Glutamatergic neuron (in vitro differentiated cells): ENCODE data around the gene HDHD2. TPM values are rescaled to one million over a fixed set of nuclear protein-coding genes. Genes with fewer than 3 reads are reported as not detected.

ENCODE experiments used
- DNase-seq: peaks from one replicate; pipeline ENCODE4 v3.0.0; 2022
- H3K27ac Mint-ChIP-seq: one replicate; pipeline ENCODE4 v1.8.0; 2020; ENCODE audit warnings: mild to moderate bottlenecking, mixed read lengths, inconsistent platforms; ENCODE audit not compliant: unreplicated experiment
- H3K27me3 Mint-ChIP-seq: one replicate; pipeline ENCODE4 v1.8.0; 2020; ENCODE audit warnings: mild to moderate bottlenecking, moderate library complexity, mixed read lengths, inconsistent platforms; ENCODE audit not compliant: unreplicated experiment
- H3K36me3 Mint-ChIP-seq: one replicate; pipeline ENCODE4 v1.8.0; 2020; ENCODE audit warnings: mild to moderate bottlenecking, mixed read lengths, inconsistent platforms; ENCODE audit not compliant: unreplicated experiment
- H3K4me1 Mint-ChIP-seq: one replicate; pipeline ENCODE4 v1.8.0; 2020; ENCODE audit warnings: mild to moderate bottlenecking, low read depth, mixed read lengths, inconsistent platforms; ENCODE audit not compliant: unreplicated experiment
- H3K4me3 Mint-ChIP-seq: one replicate; pipeline ENCODE4 v1.8.0; 2020; ENCODE audit warnings: mild to moderate bottlenecking, mixed read lengths, inconsistent platforms; ENCODE audit not compliant: unreplicated experiment
- H3K9me3 Mint-ChIP-seq: one replicate; pipeline ENCODE4 v1.8.0; 2020; ENCODE audit warnings: mild to moderate bottlenecking, moderate library complexity, mixed read lengths, inconsistent platforms; ENCODE audit not compliant: unreplicated experiment
- total RNA-seq: library from RNA; stranded (reverse); fragmentation: NEBNext Ultra II Directional; extraction: Animal tissue kit (Norgen Biotek cat#: 25700); gene quantifications from one replicate; pipeline ENCODE4 v1.2.1, GENCODE V29; 2021; ENCODE audit not compliant: unreplicated experiment
- TF ChIP-seq, protein P1 (sequence below): fragments of 200-600 bp; sonication (generic); IDR thresholded peaks from one replicate; pipeline ENCODE4 v1.5.0; 2021; ENCODE audit not compliant: partially characterized antibody, unreplicated experiment

The HDHD2 gene
- total RNA-seq, 1 donor from 2014 or later = 55.3 TPM

DNA sequence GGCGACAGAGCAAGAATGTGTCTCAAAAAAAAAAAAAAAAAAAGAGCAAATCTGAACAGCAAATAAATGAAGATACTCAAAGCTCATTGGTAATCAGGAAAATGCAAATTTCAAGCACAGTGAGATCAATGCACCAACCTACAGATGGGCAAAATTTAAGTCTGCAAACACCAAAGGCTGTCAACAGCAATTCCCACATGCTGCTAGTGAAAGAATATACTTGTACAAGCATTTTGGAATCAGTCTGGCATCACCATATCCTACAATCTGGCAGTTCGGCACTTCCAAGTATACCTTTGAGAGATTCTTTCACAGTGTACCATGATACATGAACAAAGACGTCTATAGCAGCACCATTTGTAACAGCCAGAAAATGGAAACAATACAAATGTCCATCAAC lies 4.1 kb downstream of the HDHD2 start:
- peaks cover 5% of the 10 kb centered on the region for H3K9me3 Mint-ChIP-seq
- no peak for DNase-seq
- H3K4me3 Mint-ChIP-seq = no peak overlapping the region

GRCh38 chr18:47143899-47144485 lies 6.3 kb downstream of the HDHD2 start:
- no peak for DNase-seq
- Mint-ChIP-seq H3K36me3 (no peaks in the 10 kb centered on the region), H3K4me1 (peaks cover 7% of the 10 kb centered on the region), H3K27me3 (no peaks in the 10 kb centered on the region), H3K27ac (no peak overlapping the region), H3K4me3 (no peak overlapping the region), H3K9me3 (no peaks in the 10 kb centered on the region)
- TF ChIP-seq, protein P1, sequence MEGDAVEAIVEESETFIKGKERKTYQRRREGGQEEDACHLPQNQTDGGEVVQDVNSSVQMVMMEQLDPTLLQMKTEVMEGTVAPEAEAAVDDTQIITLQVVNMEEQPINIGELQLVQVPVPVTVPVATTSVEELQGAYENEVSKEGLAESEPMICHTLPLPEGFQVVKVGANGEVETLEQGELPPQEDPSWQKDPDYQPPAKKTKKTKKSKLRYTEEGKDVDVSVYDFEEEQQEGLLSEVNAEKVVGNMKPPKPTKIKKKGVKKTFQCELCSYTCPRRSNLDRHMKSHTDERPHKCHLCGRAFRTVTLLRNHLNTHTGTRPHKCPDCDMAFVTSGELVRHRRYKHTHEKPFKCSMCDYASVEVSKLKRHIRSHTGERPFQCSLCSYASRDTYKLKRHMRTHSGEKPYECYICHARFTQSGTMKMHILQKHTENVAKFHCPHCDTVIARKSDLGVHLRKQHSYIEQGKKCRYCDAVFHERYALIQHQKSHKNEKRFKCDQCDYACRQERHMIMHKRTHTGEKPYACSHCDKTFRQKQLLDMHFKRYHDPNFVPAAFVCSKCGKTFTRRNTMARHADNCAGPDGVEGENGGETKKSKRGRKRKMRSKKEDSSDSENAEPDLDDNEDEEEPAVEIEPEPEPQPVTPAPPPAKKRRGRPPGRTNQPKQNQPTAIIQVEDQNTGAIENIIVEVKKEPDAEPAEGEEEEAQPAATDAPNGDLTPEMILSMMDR = no peak

More for the DNA sequence above, 4.1 kb downstream of the HDHD2 start:
- H3K27me3 Mint-ChIP-seq = peaks cover 3% of the 10 kb centered on the region
- TF ChIP-seq, protein P1 = no peak
- no peak overlapping the region for H3K27ac Mint-ChIP-seq
- no peaks in the 10 kb centered on the region for H3K36me3 Mint-ChIP-seq
- peaks cover 12% of the 10 kb centered on the region for H3K4me1 Mint-ChIP-seq

DNA sequence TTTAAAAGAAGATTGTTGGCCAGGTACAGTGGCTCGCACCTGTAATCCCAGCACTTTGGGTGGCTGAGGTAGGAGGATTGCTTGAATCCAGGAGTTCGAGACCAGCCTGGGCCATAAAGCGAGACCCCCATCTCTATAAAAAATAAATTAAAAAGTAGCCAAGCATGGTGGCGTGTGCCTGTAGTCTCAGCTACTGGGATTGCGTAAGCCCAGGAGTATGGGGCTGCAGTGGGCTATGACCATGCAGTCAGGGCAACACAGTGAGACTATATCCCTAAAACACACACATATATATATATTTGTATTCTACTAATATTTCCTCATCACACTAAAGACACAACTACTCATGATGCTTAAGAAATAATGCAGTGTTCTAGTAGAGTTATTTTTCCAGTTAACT lies 7.1 kb downstream of the HDHD2 start:
- Mint-ChIP-seq H3K4me3 (no peak overlapping the region), H3K27me3 (no peaks in the 10 kb centered on the region), H3K27ac (no peak overlapping the region), H3K36me3 (no peaks in the 10 kb centered on the region), H3K4me1 (peaks cover 7% of the 10 kb centered on the region), H3K9me3 (no peaks in the 10 kb centered on the region)
- no peak for DNase-seq
- TF ChIP-seq, protein P1 = no peak

DNA sequence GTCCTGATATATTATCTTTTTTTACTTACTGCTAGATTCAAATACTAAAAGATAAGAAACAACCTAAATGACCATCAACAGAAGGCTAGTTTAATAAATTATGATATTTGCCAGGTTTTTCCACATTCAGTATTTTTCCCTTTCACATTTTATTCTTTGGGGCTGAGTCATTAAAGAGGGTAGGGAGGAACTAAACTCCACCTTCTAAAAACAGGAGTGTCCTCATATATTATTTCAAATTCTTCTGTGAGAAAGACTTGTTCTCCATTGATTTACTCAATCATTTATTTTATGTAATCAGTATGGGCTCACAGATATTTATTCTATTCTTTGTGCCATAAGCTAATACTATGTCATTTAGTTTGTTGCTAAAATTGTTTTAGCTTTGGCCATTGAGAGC lies 9.0 kb downstream of the HDHD2 start:
- no peak overlapping the region for H3K4me3 Mint-ChIP-seq
- H3K27ac Mint-ChIP-seq = no peak overlapping the region
- DNase-seq = no peak
- peaks cover 4% of the 10 kb centered on the region for H3K4me1 Mint-ChIP-seq
- no peaks in the 10 kb centered on the region for H3K36me3 Mint-ChIP-seq
- no peaks in the 10 kb centered on the region for H3K27me3 Mint-ChIP-seq
- TF ChIP-seq, protein P1 = no peak
- H3K9me3 Mint-ChIP-seq = no peaks in the 10 kb centered on the region

- H3K9me3 Mint-ChIP-seq = no peaks in the 10 kb centered on the region
- no peak overlapping the region for H3K27ac Mint-ChIP-seq
- no peak for DNase-seq
Measured at GRCh38 chr18:47121146-47121545, 29.2 kb downstream of the HDHD2 start.

More at GRCh38 chr18:47121146-47121545, 29.2 kb downstream of the HDHD2 start:
- H3K36me3 Mint-ChIP-seq = peaks cover 11% of the 10 kb centered on the region
- no peak overlapping the region for H3K4me3 Mint-ChIP-seq
- TF ChIP-seq, protein P1 = no peak
- H3K27me3 Mint-ChIP-seq = no peaks in the 10 kb centered on the region
- no peaks in the 10 kb centered on the region for H3K4me1 Mint-ChIP-seq
